Measurements from ENCODE around the gene PITX2. TPM values are rescaled to one million over a fixed set of nuclear protein-coding genes. Genes with fewer than 3 reads are reported as not detected.

Gene PITX2
- total RNA-seq, 1 donor from 2014 or later = 1.0 TPM

- no peaks in the 10 kb centered on the region for H3K4me1 Mint-ChIP-seq (ENCODE audit: low read depth)
- H3K36me3 Mint-ChIP-seq (ENCODE audit: low read depth) = no peaks in the 10 kb centered on the region
- no peak overlapping the region for H3K4me3 Mint-ChIP-seq (ENCODE audit: unreplicated experiment)
- H3K27me3 Mint-ChIP-seq (ENCODE audit: low read depth) = peaks cover 36% of the 10 kb centered on the region
- peaks cover 5% of the 10 kb centered on the region for H3K9me3 Mint-ChIP-seq (ENCODE audit: low read depth)
- no peak for DNase-seq (ENCODE audit: low spot score)
- no peak overlapping the region for H3K27ac Mint-ChIP-seq (ENCODE audit: unreplicated experiment)
- no peak for TF ChIP-seq CTCF (IDR thresholded peaks at IDR 0.05)
These were observed 20.8 kb downstream of the PITX2 start for GRCh38 chr4:110602061-110602460.

- Mint-ChIP-seq H3K27ac (ENCODE audit: unreplicated experiment) (no peak overlapping the region), H3K27me3 (ENCODE audit: low read depth) (peaks cover 37% of the 10 kb centered on the region), H3K36me3 (ENCODE audit: low read depth) (peaks cover 2% of the 10 kb centered on the region), H3K4me3 (ENCODE audit: unreplicated experiment) (no peak overlapping the region), H3K9me3 (ENCODE audit: low read depth) (peaks cover 16% of the 10 kb centered on the region), H3K4me1 (ENCODE audit: low read depth) (no peaks in the 10 kb centered on the region)
- TF ChIP-seq CTCF (IDR thresholded peaks at IDR 0.05) = no peak
- DNase-seq (ENCODE audit: low spot score) = no peak
These were observed 25.3 kb downstream of the PITX2 start for GRCh38 chr4:110597582-110597981.

GRCh38 chr4:110596431-110596830, 26.4 kb downstream of the PITX2 start:
- TF ChIP-seq CTCF (IDR thresholded peaks at IDR 0.05) = no peak
- no peak for DNase-seq (ENCODE audit: low spot score)
- peaks cover 16% of the 10 kb centered on the region for H3K9me3 Mint-ChIP-seq (ENCODE audit: low read depth)
- H3K27ac Mint-ChIP-seq (ENCODE audit: unreplicated experiment) = no peak overlapping the region
- no peaks in the 10 kb centered on the region for H3K4me1 Mint-ChIP-seq (ENCODE audit: low read depth)
- H3K36me3 Mint-ChIP-seq (ENCODE audit: low read depth) = peaks cover 2% of the 10 kb centered on the region
- peaks cover 36% of the 10 kb centered on the region for H3K27me3 Mint-ChIP-seq (ENCODE audit: low read depth)
- H3K4me3 Mint-ChIP-seq (ENCODE audit: unreplicated experiment) = no peak overlapping the region

GRCh38 chr4:110595583-110595982, 27.3 kb downstream of the PITX2 start:
- H3K4me1 Mint-ChIP-seq (ENCODE audit: low read depth) = no peaks in the 10 kb centered on the region
- no peak overlapping the region for H3K27ac Mint-ChIP-seq (ENCODE audit: unreplicated experiment)
- DNase-seq (ENCODE audit: low spot score) = no peak
- no peak overlapping the region for H3K4me3 Mint-ChIP-seq (ENCODE audit: unreplicated experiment)
- H3K9me3 Mint-ChIP-seq (ENCODE audit: low read depth) = peaks cover 16% of the 10 kb centered on the region
- H3K36me3 Mint-ChIP-seq (ENCODE audit: low read depth) = peaks cover 2% of the 10 kb centered on the region
- TF ChIP-seq CTCF (IDR thresholded peaks at IDR 0.05) = no peak
- H3K27me3 Mint-ChIP-seq (ENCODE audit: low read depth) = peaks cover 36% of the 10 kb centered on the region

GRCh38 chr4:110589297-110589696, 33.6 kb downstream of the PITX2 start:
- Mint-ChIP-seq H3K4me3 (ENCODE audit: unreplicated experiment) (no peak overlapping the region), H3K36me3 (ENCODE audit: low read depth) (no peaks in the 10 kb centered on the region), H3K4me1 (ENCODE audit: low read depth) (peaks cover 3% of the 10 kb centered on the region), H3K27ac (ENCODE audit: unreplicated experiment) (no peak overlapping the region), H3K27me3 (ENCODE audit: low read depth) (peaks cover 10% of the 10 kb centered on the region), H3K9me3 (ENCODE audit: low read depth) (no peaks in the 10 kb centered on the region)
- DNase-seq (ENCODE audit: low spot score) = no peak
- TF ChIP-seq CTCF (IDR thresholded peaks at IDR 0.05) = peak; percentile 79

All from chondrocyte (in vitro differentiated cells).